NCI-H146 treated with DMSO at 0.1 percent for 48 hours (cell line): ENCODE data around the gene ABCA12.

Experiments
- DNase-seq: peaks from one replicate; lab custom pipeline; 2025; ENCODE audit not compliant: unreplicated experiment; lab: John Stamatoyannopoulos, UW

The ABCA12 gene

DNA sequence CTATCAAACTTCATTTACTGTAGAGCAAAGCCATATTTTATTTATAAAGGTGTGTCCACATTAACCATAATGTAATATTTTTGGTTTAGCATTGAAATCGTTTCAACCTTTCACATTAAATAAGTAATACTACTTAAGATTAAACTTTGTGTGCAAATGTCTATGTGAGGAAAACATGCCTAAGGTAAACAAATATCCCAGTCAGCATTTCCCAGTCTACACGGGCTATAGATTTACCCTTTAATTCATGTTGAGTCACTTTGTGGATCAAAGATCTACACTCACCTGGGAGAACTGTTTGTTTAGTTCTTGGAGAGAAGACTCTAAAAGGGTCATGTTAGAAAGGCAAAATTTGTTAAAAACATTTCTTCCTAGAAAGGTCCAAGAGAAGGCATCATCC, 89.1 kb downstream of the ABCA12 start:
- DNase-seq: no peak

GRCh38 chr2:215038421-215038820, 100.0 kb downstream of the ABCA12 start:
- DNase-seq: no peak

DNA sequence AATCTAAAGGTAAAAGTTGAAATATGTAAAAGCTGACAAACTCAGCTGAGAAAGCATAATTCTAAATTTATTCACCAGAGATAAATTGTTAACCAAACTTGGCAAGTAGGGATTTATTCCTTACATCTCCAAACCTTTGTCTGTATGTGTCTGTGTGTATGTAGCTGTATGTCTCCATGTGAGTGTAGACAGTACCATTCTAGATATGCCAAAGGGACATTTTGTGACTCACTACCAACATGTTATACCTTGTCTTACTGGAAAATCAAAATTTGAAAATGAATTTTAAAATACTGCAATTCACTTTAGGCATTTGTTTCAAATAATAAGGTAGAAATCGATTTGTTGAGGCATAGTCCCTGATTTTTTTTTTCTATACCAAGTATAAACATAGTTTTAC, 102.1 kb downstream of the ABCA12 start:
- no peak for DNase-seq

DNA sequence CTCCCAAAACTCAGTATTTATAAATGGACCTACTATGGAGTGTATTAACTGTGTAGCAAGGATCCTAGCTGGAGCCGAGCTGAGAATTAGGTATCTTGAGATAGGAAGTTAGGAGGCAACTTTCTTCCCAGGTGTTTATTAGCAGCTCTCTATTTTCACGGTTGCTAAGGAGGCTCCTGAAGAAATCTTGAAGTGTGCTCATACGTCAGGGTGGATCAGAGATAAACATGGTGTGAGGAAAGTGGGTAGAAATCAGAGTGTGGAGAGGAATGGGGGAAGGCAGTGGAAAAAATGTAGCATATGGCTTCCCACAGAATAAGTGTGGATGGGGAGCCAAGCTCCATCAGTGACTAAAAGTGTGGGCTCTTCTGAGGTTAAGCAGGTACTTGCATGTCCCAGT, 104.3 kb downstream of the ABCA12 start:
- DNase-seq: no peak

- DNase-seq: no peak
Measured at GRCh38 chr2:215032153-215032552, 106.3 kb downstream of the ABCA12 start.

- no peak for DNase-seq
Measured at GRCh38 chr2:215031321-215031720, 107.1 kb downstream of the ABCA12 start.

DNA sequence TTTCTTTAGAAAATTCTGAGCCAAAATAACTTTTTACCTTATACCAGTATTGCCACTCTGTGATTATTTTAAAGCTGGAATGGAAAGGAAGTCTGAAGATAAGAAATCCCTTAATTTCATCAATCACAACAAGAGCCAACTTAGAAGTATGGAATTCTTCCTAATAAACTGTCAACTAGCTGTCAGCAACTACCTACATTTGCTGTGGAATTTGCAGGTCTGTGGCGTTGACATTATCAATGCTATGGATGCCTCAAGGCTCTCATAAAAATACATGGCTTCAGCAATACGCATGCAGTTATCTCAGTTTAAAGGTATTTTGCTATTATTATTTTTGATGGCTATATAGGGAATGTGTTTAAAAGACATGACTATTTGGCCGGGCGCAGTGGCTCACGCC, 108.5 kb downstream of the ABCA12 start:
- no peak for DNase-seq

- DNase-seq: no peak
Measured at GRCh38 chr2:215028231-215028630, 110.2 kb downstream of the ABCA12 start.

- no peak for DNase-seq
Measured at GRCh38 chr2:215027779-215028178, 110.6 kb downstream of the ABCA12 start.

GRCh38 chr2:215022910-215023309, 115.5 kb downstream of the ABCA12 start:
- DNase-seq: no peak

- no peak for DNase-seq
Measured at GRCh38 chr2:215022418-215022817, 116.0 kb downstream of the ABCA12 start.

- DNase-seq: no peak
Measured at GRCh38 chr2:215020283-215020682, 118.1 kb downstream of the ABCA12 start.

DNA sequence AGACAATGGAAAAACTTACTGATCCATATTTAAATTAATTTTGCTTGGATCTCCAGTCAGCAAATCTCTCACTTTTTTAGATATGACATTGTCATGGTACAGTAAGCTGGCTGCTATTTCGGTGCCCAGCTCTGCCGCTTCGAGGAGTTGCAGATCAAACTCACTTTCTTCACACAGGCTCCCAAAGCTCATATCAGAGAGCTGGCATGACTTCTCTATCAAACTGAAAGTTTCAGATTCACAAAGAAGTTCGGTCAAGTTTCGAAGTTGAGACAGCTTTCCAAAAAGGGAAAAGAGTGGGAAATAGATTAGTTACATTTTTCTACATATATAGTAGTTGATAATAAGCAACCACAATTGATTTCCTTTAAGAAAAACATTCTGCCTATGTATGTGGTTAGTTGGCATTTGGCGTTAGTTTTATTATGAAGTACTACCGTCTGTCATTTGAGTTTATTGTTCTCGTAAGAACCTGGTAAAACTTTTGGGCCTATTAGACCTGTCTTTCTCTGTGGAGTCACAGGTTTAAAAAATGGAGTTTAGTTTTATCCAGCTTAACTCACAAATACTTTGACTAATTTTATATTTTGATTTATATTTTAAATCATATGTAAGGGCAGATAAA, 118.8 kb downstream of the ABCA12 start:
- DNase-seq: no peak

DNA sequence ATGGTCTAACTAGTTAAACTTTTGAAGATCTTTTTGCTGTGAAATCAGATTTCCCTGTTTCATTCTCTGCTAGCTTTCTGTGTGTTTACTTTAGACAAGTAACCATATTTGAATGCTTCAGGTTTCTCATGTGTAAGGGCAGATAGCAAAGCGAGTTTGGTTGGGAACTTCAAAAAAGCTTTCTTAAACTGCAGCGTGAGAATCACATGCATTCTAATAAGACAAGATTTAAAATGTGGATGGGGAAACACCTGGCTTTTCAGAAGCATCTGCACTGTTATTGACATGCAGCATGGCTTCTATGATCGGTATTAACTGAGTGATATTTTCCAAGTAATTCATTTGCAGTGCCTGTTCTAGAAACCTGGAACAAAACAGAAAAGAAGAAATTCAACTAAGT, 119.3 kb downstream of the ABCA12 start:
- DNase-seq: no peak

DNA sequence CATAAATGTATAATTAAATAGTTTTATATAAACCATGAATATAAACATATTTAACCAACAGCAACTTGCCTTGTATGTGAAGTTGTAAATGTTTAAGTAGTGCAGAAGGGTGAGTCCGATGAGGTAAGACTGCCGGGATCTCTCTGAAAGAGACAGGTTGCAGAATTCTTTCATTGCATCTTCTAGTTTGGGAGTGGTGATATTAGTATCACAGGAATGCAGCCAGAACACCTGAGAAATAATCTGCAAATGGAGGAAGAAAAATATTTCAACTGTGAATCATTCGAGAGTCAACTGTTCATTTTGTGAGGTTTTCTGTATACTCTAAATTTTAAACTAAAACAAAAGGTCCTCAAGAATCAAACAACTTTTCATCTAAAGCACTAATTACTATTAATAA, 123.0 kb downstream of the ABCA12 start:
- no peak for DNase-seq

DNA sequence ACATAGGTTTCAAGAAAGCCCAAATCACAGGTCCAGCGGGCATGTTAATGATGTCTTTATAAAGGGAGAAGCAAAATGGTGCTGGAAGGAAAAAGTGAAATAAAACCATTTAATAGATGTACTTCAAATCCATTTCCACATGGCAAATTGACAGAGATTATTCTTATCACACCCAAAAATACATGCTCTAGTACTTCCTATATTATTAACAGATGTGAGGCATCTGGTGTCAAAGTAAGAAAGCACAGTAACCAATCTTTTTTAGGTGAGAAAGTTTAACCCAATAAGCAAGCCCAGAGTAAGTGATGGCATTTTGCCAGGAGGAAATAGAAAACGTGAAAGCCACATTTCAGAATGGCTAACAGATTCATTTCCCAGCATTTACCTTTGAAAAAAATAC, 128.0 kb downstream of the ABCA12 start:
- DNase-seq: no peak

DNA sequence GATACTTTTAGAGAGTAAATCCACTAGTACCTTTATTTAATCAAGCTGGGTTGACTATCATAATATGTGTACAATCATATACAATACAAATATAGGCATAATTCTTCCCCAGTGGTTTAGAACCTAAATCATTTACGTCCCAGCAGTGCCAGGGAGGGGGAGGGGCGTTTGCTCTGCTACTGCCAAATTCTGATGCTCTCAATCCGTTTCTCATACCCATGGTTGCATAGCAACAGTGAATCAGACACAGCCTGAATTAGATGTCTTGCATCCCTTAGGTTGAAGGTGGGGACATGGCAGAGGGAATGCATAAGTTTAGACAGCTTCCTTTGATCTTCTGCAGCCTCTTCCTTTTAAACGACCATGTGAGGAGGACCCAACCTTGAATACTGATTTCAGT, 135.4 kb downstream of the ABCA12 start:
- DNase-seq: no peak

GRCh38 chr2:215002500-215002899, 135.9 kb downstream of the ABCA12 start:
- no peak for DNase-seq

DNA sequence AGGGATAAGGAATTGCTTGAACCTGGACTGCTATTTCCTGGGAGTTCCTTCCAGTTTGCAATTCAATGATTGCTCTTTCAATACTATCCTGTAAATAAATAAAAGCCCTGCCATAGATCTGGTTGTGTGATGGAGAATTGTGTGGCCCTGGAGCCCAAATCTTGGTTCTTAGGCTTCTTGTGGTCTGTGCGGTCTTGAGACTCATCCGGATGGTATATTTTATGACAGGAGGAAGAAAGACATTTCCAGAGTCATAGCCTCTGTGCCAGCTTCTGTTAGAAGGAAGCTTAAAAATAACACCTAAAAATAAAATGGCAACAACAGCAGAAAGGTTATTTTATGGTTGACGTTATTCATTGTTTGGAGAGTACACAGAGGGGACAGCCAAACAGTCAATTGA, 137.7 kb downstream of the ABCA12 start:
- no peak for DNase-seq

GRCh38 chr2:214995926-214996670, 142.3 kb downstream of the ABCA12 start:
- no peak for DNase-seq

DNA sequence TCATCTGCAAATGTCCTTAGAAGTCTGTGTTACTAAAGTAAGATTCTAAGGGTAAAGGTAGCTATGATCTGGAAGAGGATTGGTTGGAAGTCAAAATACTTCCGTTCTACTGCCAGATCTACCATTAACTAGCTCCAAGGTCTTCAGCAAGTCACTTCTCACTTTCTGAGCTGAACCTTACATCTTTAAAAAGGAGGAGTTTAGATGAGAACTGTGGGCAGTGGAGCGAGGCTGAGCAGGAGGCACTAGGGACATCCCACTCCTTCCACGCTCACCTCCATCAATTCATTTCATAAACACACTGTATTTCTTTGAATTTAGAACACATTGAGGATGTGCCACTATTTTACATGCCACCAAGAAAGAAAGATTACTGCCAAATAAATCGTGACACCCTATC, 143.0 kb downstream of the ABCA12 start:
- DNase-seq: no peak

DNA sequence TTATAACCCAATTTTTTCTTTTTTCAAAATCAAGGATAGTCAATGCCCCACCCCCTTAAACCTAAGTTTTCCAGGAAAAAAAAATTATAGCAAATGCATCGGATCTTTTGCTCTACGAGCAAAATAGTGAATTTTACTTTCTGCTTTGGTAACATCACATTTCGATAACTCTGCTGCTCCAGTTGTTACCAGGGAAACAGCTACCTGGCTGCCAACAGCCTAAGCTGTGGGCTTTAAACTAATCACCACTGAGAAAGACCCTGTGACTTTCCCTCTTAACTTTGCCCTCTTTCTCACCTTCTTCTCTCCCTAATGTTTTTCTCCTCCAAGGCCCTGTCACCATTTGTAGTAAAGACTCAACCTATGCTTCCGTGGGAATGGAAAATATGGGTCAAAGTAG, 145.5 kb downstream of the ABCA12 start:
- DNase-seq: no peak

DNA sequence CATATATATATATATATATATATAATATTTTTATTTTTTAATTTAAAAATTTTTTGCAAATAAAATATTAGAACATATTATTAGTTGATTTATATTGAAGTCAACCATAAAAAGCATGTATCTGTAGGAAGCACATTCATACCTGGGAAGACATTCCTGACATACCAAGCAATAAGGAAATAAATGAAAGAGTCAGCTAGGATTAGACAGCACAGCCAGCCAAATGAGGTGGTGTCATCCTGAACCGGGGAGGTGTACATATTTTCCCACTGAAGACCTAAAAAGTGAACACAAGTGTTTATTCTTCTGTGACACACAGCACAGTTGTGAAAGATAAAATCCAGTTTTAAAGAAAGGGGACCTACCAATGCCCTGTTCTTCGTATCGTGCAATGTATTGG, 149.2 kb downstream of the ABCA12 start:
- DNase-seq: no peak
